ENCODE data around the gene HDAC11. TPM values are rescaled to one million over a fixed set of nuclear protein-coding genes. Genes with fewer than 3 reads are reported as not detected.

The HDAC11 gene
- total and polyA plus RNA-seq, 10 of the 15 experiments (the other 5 are each of a cell fraction or from before 2014, with no cell fraction given): 0.04 to 0.76 (median 0.22) TPM; not detected in 1

- SMC1A ChIA-PET (ENCODE audit: uncharacterized antibody, unreplicated experiment): no interaction called here
- BruUV-seq (replicated peaks): no TSS peak
- in situ Hi-C loops (cut with MboI) (no loop called here), intact Hi-C loops (cut with micrococcal nuclease; ENCODE audit: unreplicated experiment) (no loop called here)
- 31% methylated on average over 8 of the region's 8 CpGs for WGBS (ENCODE audit: insufficient coverage, insufficient replicate concordance, low lambda C conversion rate, missing lambda C conversion rate)
- Histone ChIP-seq H3K9me3 (replicated peaks; ENCODE audit: control insufficient read depth, insufficient read depth, low read length) (no peaks in the 10 kb centered on the region), H2AFZ (ENCODE audit: control insufficient read depth, low read depth, low read length) (no peak overlapping the region), H3K36me3 (ENCODE audit: control insufficient read depth in 2 of 2, insufficient read depth in 2 of 2, low read length in 1 of 2) (no peaks in the 10 kb centered on the region), H3K27ac (ENCODE audit: control insufficient read depth, insufficient read depth) (no peak overlapping the region), H3K4me1 (ENCODE audit: control insufficient read depth, insufficient read depth, low read length) (no peaks in the 10 kb centered on the region), H3K4me3 (no peak overlapping the region), H3K79me2 (ENCODE audit: control insufficient read depth, insufficient read depth, low read length) (no peaks in the 10 kb centered on the region), H3K27me3 (replicated peaks in 1 of 2; ENCODE audit: control insufficient read depth in 2 of 2, insufficient read depth in 2 of 2, low read length in 1 of 2) (peaks cover 0 to 4% of the 10 kb centered on the region in 2 experiments; a peak in 2 of 4 replicates), H3K9ac (ENCODE audit: control insufficient read depth, insufficient read depth, low read length) (no peak overlapping the region), H3K4me2 (ENCODE audit: control insufficient read depth, insufficient read depth) (no peak overlapping the region), H4K20me1 (ENCODE audit: control insufficient read depth, insufficient read depth) (no peaks in the 10 kb centered on the region)
- POLR2A ChIA-PET: no interaction called here
- no peak for ATAC-seq
- RAD21 ChIA-PET (ENCODE audit: unreplicated experiment): interaction anchor here (0.8 to 1.7 kb wide), 2 partner anchors 9 to 38 kb away, joined by 3 to 4 read pairs; no protein-coding TSS in a partner anchor
- no peak for TF ChIP-seq ZNF217 (IDR thresholded peaks at IDR 0.05)
- no peak for TF ChIP-seq PAX8 (IDR thresholded peaks at IDR 0.05)
- TF ChIP-seq TCF7 (IDR thresholded peaks at IDR 0.05; ENCODE audit: borderline replicate concordance): no peak
- TF ChIP-seq MLLT1 (IDR thresholded peaks at IDR 0.05): no peak
- DNase-seq (ENCODE audit: low read depth, low spot score): no peak
- CTCF ChIA-PET: no interaction called here
- no peak for FAIRE-seq
Measured at GRCh38 chr3:13533885-13534301, 53.8 kb downstream of the HDAC11 start.

GRCh38 chr3:13535526-13535875, 55.4 kb downstream of the HDAC11 start:
- ChIA-PET SMC1A (ENCODE audit: uncharacterized antibody, unreplicated experiment) (no interaction called here), RAD21 (ENCODE audit: unreplicated experiment) (no interaction called here), POLR2A (no interaction called here), CTCF (no interaction called here)
- Histone ChIP-seq H3K4me3 (no peak overlapping the region), H2AFZ (ENCODE audit: control insufficient read depth, low read depth, low read length) (no peak overlapping the region), H3K9me3 (replicated peaks; ENCODE audit: control insufficient read depth, insufficient read depth, low read length) (no peaks in the 10 kb centered on the region), H4K20me1 (ENCODE audit: control insufficient read depth, insufficient read depth) (no peaks in the 10 kb centered on the region), H3K9ac (ENCODE audit: control insufficient read depth, insufficient read depth, low read length) (no peak overlapping the region), H3K36me3 (ENCODE audit: control insufficient read depth in 2 of 2, insufficient read depth in 2 of 2, low read length in 1 of 2) (no peaks in the 10 kb centered on the region), H3K4me2 (ENCODE audit: control insufficient read depth, insufficient read depth) (no peak overlapping the region), H3K27ac (ENCODE audit: control insufficient read depth, insufficient read depth) (no peak overlapping the region), H3K4me1 (ENCODE audit: control insufficient read depth, insufficient read depth, low read length) (no peaks in the 10 kb centered on the region), H3K79me2 (ENCODE audit: control insufficient read depth, insufficient read depth, low read length) (no peaks in the 10 kb centered on the region), H3K27me3 (replicated peaks in 1 of 2; ENCODE audit: control insufficient read depth in 2 of 2, insufficient read depth in 2 of 2, low read length in 1 of 2) (peaks cover 0 to 4% of the 10 kb centered on the region in 2 experiments; a peak in 2 of 4 replicates)
- FAIRE-seq (no peak), DNase-seq (ENCODE audit: low read depth, low spot score) (no peak), ATAC-seq (no peak)
- intact Hi-C loops (cut with micrococcal nuclease; ENCODE audit: unreplicated experiment) (no loop called here), in situ Hi-C loops (cut with MboI) (no loop called here)
- BruUV-seq (replicated peaks): no TSS peak
- 54% methylated on average over 10 of the region's 10 CpGs for WGBS (ENCODE audit: insufficient coverage, insufficient replicate concordance, low lambda C conversion rate, missing lambda C conversion rate)
- TF ChIP-seq E2F8 (IDR thresholded peaks at IDR 0.05; ENCODE audit: low read depth, partially characterized antibody): no peak
- TF ChIP-seq RCOR1 (conservative IDR thresholded peaks at IDR 0.05; ENCODE audit: low read depth, low read length): no peak
- no peak for TF ChIP-seq POLR2A (IDR thresholded peaks at IDR 0.05; ENCODE audit: low read depth, low read length)
- TF ChIP-seq KDM1A (IDR thresholded peaks at IDR 0.05; ENCODE audit: borderline replicate concordance): no peak
- no peak for TF ChIP-seq WRNIP1 (IDR thresholded peaks at IDR 0.05; ENCODE audit: borderline replicate concordance, low read depth, low read length)
- TF ChIP-seq RELA (IDR thresholded peaks at IDR 0.05; ENCODE audit: borderline replicate concordance, partially characterized antibody): no peak
- TF ChIP-seq NR2C1 (IDR thresholded peaks at IDR 0.05): no peak
